GM12874 (cell line): ENCODE data around the gene SDC3.

Experiments used
- CTCF ChIP-seq: IDR thresholded peaks from 2 replicates; pipeline ENCODE4 v1.5.1; 2011; ENCODE audit warnings: low read depth, mild to moderate bottlenecking, control low read depth, low read length, moderate library complexity; ENCODE audit not compliant: insufficient read depth

SDC3 gene

GRCh38 chr1:30846587-30846986, 62.0 kb downstream of the SDC3 start:
- no peak for TF ChIP-seq CTCF

- TF ChIP-seq CTCF, result 0 out of 2 replicates have a peak, but pooled peaks have one; percentile 2
Observed at GRCh38 chr1:30845904-30846290, 62.7 kb downstream of the SDC3 start.

DNA sequence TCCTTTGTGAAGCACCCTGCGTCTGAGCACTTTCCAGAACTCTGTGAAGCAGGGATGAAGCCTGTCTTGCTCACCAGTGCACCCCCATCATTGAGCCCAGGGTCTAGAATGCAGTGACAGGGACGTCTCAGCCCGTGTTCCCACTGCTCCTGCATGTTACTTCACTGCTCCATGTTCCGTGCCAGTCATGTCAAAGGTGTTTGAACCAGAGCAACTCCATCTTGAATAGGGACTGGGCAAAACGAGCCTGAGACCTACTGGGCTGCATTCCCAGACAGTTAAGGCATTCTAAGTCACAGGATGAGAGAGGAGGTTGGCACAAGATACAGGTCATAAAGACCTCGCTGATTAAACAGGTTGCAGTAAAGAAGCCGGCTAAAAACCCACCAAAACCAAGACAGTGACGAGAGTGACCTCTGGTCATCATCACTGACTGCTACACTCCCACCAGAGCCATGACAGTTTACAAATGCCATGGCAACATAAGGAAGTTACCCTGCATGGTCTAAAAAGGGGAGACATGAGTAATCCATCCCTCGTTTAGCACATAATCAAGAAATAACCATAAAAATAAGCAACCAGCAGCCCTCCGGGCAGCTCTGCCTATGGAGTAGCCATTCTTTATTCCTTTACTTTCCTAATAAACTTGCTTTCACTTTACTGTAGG, 63.2 kb downstream of the SDC3 start:
- TF ChIP-seq CTCF, result no peak

- TF ChIP-seq CTCF, result no peak
Observed at GRCh38 chr1:30844631-30845030, 63.9 kb downstream of the SDC3 start.

DNA sequence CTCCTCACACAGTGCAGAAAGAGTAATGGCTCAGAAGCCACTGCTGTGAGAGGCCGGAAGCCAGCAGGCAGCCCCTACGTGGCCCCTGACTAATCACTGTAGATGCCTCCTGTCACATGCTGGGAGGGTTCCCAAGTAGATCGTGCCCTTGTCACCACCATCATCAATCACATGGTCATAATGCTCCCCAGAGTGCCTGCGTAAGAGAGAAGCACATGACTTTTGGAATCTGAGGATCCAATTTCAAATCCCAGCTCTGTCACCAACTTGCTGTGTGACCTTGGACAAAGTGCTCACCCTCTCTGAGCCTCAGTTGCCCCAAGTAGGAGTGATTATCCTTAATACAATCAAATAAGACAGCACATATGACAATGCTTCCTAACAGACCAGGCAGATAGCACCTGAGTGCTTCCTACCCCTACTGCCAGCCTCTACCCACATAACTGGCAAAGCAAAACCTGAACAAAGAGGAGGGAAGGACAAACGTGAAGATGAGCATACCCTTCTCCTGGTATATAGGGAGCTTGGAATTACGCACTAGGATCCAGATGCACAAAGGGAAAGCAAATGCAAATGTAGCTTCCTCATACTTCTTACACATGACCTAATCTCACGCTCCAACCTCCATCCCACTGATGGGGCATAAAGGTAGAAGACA, 65.7 kb downstream of the SDC3 start:
- no peak for TF ChIP-seq CTCF

DNA sequence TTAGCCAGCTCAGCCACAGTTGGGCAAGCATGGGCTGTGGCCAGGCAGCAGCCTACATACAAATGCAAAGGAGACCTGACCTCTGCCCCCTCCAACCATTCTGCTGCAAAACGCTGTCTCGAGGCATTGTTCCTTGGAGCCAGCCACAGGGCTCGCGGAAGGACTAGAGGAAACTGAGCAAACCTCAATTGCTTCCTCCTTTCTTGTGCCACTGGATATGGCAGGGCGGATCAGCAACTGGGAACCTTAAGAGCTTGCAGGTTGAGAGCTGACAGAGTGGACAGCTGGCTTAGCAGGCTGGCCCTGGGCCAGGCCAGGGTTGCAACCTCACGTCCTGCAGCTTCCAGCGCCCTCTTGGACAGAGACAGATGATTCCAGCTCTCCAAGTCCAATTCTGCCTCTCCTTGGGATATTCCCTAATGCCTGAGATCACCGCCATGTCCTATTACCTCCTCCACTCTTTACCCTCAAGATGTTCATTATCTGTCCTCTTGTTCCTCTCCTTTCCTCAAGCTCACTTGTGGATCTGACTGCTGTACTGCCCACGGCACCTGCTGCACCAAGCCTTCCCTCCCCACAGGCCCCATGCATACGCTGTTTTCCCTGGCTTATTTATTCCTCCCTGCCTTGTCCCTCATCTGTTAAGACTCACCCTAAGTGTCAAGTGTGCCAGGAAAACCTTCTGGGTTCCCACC, 67.5 kb downstream of the SDC3 start:
- TF ChIP-seq CTCF, result no peak

- TF ChIP-seq CTCF, result no peak
Observed at GRCh38 chr1:30839827-30840359, 68.7 kb downstream of the SDC3 start.
